GM13976 (cell line): ENCODE data around the gene PPP1R12B.
"Not testable (repeated sequence)": the region's sequence is repeated elsewhere in the genome, so short reads cannot be mapped to it uniquely, and the experiment has no call there.

ENCODE experiments used
- DNase-seq: peaks from one replicate; pipeline ENCODE4 v3.0.0; 2012; ENCODE audit warnings: low spot score
- in situ Hi-C: fragments of 300-500 bp; cut with MboI; formaldehyde crosslinking; loops from one replicate; pipeline ENCODE4 v1.12.0; 2022; ENCODE audit warnings: low sequenced_read_pairs, mixed read lengths, inconsistent platforms; ENCODE audit not compliant: unreplicated experiment
- TF ChIP-seq, protein P1 (sequence below): IDR thresholded peaks from 2 replicates; pipeline ENCODE4 v1.5.1; 2012; ENCODE audit warnings: borderline replicate concordance, mild to moderate bottlenecking; ENCODE audit not compliant: insufficient read depth; ENCODE audit errors: extremely low read depth, missing control alignments, control extremely low read depth

The PPP1R12B gene

GRCh38 chr1:202577381-202577780 lies 228.9 kb downstream of the PPP1R12B start:
- DNase-seq: no peak
- TF ChIP-seq, protein P1, sequence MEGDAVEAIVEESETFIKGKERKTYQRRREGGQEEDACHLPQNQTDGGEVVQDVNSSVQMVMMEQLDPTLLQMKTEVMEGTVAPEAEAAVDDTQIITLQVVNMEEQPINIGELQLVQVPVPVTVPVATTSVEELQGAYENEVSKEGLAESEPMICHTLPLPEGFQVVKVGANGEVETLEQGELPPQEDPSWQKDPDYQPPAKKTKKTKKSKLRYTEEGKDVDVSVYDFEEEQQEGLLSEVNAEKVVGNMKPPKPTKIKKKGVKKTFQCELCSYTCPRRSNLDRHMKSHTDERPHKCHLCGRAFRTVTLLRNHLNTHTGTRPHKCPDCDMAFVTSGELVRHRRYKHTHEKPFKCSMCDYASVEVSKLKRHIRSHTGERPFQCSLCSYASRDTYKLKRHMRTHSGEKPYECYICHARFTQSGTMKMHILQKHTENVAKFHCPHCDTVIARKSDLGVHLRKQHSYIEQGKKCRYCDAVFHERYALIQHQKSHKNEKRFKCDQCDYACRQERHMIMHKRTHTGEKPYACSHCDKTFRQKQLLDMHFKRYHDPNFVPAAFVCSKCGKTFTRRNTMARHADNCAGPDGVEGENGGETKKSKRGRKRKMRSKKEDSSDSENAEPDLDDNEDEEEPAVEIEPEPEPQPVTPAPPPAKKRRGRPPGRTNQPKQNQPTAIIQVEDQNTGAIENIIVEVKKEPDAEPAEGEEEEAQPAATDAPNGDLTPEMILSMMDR: no peak
- in situ Hi-C loops: no loop called here

DNA sequence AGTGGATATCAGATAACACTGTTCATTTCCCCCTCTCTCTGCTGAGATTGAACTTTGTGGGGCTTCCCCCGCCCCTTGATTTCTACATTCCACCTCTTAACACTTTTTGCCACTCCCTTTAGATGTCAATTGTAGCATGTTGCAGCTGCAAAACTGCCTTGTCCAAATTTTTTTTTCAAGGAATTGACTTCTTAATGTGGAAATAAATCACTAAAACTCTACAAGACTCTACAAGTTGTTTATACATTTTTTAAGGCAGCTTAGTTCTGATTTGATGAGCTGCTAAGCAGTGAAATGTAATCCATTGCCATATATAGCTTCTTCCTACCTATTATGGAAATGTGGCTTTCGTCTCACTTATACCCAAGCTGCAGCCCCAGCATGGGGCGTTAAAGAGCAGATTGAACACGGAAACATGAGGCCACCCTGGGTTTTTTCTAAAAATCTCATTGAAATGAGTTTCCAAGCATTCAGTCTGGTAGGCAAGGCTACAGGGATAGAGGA lies 229.6 kb downstream of the PPP1R12B start:
- TF ChIP-seq, protein P1: no peak
- in situ Hi-C loops: no loop called here
- DNase-seq: no peak

DNA sequence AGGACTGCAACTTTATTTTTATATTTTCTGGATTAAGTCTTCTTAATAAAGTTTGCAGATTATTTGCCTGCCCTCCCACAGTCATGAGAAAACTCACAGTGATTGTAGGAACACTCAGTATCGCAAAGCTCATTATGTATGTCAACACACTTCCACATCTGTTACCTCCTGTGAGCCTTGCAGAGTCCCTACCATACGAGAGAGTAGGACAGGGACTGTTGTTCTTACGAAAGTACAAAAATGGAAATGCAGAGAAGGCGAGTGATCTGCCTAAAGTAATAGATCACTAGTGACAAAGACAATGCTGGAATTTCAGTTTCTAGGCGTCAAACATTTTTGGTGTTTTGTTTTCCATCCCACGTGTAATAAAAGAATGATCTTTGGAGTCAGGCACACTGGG lies 230.1 kb downstream of the PPP1R12B start:
- DNase-seq: no peak
- in situ Hi-C loops: no loop called here

GRCh38 chr1:202579806-202580205 lies 231.3 kb downstream of the PPP1R12B start:
- TF ChIP-seq, protein P1: no peak
- DNase-seq: no peak
- in situ Hi-C loops: no loop called here

More for the DNA sequence above, 230.1 kb downstream of the PPP1R12B start:
- TF ChIP-seq, protein P1: no peak

- in situ Hi-C loops: no loop called here
- TF ChIP-seq, protein P1: no peak
- DNase-seq: no peak
Measured at GRCh38 chr1:202580619-202581018, 232.1 kb downstream of the PPP1R12B start.

DNA sequence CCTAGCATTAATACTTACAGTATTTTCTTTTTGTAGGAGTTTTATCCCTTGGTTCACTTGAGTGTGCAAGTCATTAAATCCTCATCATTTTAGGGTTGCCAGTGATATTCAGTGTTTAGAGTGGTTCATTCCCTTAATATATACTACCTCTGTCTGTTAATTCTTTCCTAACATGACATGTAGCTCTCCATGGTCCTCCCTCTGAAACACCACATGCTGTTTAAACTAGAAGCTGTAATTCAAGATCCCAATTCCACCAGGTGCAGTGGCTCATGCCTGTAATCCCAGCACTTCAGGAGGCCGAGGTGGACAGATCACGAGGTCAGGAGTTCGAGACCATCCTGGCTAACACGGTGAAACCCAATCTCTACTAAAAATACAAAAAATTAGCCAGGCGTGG lies 233.9 kb downstream of the PPP1R12B start:
- in situ Hi-C loops, DNase-seq: not testable (repeated sequence)

DNA sequence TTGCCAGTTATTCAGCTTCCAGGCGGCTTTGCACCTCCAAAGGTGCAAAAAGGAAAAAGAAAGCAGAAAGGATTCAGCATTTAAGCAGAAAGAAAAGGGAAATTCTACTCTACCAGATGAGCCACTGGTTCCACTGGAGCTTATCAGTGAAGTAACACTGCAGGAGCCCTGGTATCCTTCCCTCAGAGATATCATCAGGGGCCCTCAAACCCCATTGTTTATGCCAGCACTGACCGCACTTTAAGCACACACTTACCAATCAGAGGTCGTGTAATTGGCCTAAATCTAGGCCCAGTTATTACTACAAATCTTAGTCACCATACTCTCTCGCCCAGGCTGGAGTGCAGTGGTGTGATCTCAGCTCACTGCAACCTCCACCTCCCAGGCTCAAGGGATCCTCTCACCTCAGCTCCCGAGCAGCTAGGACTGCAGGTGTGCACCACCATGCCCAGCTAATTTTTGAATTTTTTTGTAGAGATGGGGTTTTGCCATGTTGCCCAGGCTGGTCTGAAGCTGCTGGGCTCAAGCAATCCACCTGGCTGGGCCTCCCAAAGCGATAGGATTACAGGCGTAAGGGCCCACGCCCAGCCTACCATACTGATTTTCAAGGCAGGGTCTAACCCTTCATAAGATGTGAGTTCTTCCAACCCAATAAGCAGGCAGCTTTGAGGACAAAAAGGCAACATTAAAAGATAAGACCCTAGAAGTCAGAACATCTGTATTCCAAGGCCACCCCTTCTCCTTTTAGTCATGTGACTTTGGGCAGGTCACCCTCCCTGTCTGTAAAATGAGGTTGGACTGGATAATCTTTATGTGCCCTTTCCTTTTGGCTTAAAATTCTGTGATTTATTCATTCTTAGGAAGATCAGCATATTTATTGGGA lies 236.4 kb downstream of the PPP1R12B start:
- TF ChIP-seq, protein P1: no peak
- in situ Hi-C loops: no loop called here
- no peak for DNase-seq
